ENCODE data around the gene SMAD6. TPM values are rescaled to one million over a fixed set of nuclear protein-coding genes. Genes with fewer than 3 reads are reported as not detected.

SMAD6 gene
- total RNA-seq, 6 experiments from 2014 or later = 10.5 to 17.2 (median 12.3) TPM

DNA sequence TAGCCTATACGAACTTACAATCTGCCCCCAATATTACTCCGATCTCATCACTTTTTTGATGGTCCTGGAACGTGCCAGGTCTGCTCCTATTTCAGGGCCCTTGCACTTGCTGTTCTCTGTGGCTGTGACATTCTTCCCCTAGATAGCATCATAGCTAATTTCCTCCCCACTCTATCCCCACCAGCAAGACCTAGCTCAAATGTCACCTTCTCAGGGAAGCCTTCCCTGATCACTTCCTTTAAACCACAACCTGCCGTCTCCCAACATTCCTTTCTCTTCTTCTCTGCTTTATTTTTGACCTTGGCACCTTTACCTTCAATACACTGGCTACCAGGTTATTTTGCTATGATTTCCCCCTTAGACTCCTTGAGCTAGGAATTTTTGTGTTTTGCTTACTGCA, 5.3 kb upstream of the SMAD6 start:
- no peak for TF ChIP-seq POLR2A (IDR thresholded peaks at IDR 0.05)
- TF ChIP-seq, protein P1, sequence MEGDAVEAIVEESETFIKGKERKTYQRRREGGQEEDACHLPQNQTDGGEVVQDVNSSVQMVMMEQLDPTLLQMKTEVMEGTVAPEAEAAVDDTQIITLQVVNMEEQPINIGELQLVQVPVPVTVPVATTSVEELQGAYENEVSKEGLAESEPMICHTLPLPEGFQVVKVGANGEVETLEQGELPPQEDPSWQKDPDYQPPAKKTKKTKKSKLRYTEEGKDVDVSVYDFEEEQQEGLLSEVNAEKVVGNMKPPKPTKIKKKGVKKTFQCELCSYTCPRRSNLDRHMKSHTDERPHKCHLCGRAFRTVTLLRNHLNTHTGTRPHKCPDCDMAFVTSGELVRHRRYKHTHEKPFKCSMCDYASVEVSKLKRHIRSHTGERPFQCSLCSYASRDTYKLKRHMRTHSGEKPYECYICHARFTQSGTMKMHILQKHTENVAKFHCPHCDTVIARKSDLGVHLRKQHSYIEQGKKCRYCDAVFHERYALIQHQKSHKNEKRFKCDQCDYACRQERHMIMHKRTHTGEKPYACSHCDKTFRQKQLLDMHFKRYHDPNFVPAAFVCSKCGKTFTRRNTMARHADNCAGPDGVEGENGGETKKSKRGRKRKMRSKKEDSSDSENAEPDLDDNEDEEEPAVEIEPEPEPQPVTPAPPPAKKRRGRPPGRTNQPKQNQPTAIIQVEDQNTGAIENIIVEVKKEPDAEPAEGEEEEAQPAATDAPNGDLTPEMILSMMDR (IDR thresholded peaks at IDR 0.05) = no peak

DNA sequence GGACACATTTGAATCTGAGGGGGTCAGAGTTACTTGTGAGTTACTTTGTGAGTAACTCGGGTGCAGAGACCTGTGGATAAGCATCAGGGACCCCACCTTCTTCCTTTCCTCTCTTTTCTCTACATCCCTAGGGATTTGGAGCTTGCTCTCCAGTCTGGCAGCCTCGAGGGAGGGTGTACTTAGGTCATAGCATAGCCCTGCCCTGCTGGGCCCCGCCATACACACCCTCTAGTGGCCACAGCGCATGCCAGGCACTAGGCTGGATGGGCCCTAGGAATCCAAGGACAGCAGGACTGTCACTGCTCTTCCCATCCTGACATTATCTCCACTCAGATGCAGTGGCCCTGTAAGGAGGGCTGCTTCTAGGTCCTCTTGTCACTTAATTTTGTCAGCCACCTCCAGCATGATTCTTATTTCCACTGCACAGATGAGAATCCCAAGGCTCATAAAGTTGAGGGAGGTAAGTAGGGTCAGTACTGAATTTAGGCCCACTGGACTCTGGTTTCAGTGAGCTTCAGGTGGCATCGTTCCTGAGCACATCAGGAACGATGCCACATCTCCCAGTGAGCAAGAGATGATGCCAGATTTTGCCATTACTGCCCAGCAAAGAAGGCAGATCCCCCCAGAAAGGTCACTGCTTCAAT, 3.6 kb upstream of the SMAD6 start:
- intact Hi-C loops (cut with DNase I) = loop anchor here (10.0 kb wide), 3 partner anchors 64 to 94 kb away; no protein-coding TSS in a partner anchor
- Histone ChIP-seq H3K27ac (peak overlapping the region in 1 of 3 donors; percentile 11), H3K4me3 (no peak overlapping the region), H3K9me3 (no peaks in the 10 kb centered on the region), H3K4me1 (peaks cover 0 to 7% (median 0%) of the 10 kb centered on the region in 4 donors), H3K27me3 (no peaks in the 10 kb centered on the region), H3K36me3 (no peaks in the 10 kb centered on the region)
- DNase-seq (peak; percentile 84 to 87 (median 85)), ATAC-seq (peak; percentile 43 to 73 (median 62))
- TF ChIP-seq, protein P1 (IDR thresholded peaks at IDR 0.05) = peak; percentile 84 to 94 (median 92)
- TF ChIP-seq POLR2A (IDR thresholded peaks at IDR 0.05) = no peak
- WGBS (ENCODE audit: insufficient coverage, low coverage, low lambda C conversion rate, missing lambda C conversion rate) = 13% methylated on average over 5 of the region's 6 CpGs

More for the DNA sequence above, 5.3 kb upstream of the SMAD6 start:
- intact Hi-C loops (cut with DNase I) = loop anchor here (10.0 kb wide), 3 partner anchors 62 to 92 kb away; no protein-coding TSS in a partner anchor
- Histone ChIP-seq H3K36me3 (no peaks in the 10 kb centered on the region), H3K27me3 (no peaks in the 10 kb centered on the region), H3K9me3 (no peaks in the 10 kb centered on the region), H3K4me1 (peaks cover 0 to 7% (median 0%) of the 10 kb centered on the region in 4 donors), H3K4me3 (no peak overlapping the region), H3K27ac (no peak overlapping the region)
- no peak for ATAC-seq
- no peak for DNase-seq
- WGBS (ENCODE audit: insufficient coverage, low coverage, low lambda C conversion rate, missing lambda C conversion rate) = 83% methylated on average over 4 of the region's 4 CpGs

DNA sequence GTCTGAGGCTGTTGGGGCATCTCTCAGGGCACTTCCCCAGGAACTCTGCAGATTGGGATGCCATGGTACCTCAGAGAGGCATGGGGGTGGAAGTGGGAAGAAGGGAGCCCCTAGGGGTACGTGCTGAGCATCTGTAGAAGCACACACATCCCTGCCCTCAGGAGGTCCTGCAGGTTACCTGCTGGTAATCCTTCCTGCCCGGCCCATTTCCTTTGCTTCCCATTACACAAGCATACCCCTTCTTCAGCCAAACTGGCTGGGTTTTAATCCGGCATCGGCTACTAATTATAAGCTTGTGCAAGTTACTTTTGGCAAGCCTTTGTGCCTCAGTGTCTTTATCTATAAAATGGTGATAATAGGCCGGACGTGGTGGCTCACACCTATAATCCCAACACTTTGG, 3.1 kb upstream of the SMAD6 start:
- ATAC-seq (no peak), DNase-seq (no peak)
- Histone ChIP-seq H3K9me3 (no peaks in the 10 kb centered on the region), H3K4me3 (no peak overlapping the region), H3K27me3 (no peaks in the 10 kb centered on the region), H3K36me3 (no peaks in the 10 kb centered on the region), H3K4me1 (peaks cover 0 to 9% (median 0%) of the 10 kb centered on the region in 4 donors), H3K27ac (no peak overlapping the region)
- 80% methylated on average over 4 of the region's 6 CpGs for WGBS (ENCODE audit: insufficient coverage, low coverage, low lambda C conversion rate, missing lambda C conversion rate)
- intact Hi-C loops (cut with DNase I) = loop anchor here (10.0 kb wide), 3 partner anchors 64 to 94 kb away; no protein-coding TSS in a partner anchor
- TF ChIP-seq POLR2A (IDR thresholded peaks at IDR 0.05) = no peak
- TF ChIP-seq, protein P1 (IDR thresholded peaks at IDR 0.05) = no peak

DNA sequence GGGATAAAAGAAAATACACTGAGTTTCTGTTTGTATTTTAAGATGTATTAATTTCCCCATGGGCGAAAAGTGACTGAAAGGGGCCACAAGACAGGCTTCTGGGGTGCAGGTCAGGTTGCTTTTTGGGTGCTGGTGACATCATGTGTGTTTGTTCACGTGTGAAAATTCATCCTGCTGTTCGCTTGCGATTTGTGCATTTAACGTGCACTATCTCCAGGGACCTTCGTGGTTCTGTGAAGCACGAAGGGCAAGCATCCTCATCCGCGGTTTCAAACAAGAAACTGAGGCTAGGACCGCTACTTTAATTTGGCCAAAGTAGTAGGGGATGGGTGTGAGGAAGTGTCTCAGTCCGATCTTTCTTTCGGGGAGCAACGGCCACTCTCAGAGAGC, 1.6 kb upstream of the SMAD6 start:
- no peak for ATAC-seq
- WGBS (ENCODE audit: insufficient coverage, low coverage, low lambda C conversion rate, missing lambda C conversion rate) = 11% methylated on average over 10 of the region's 13 CpGs
- peaks cover 0 to 10% (median 0%) of the 10 kb centered on the region in 4 donors for H3K4me1 ChIP-seq
- H3K4me3 ChIP-seq = peak overlapping the region; percentile 33 to 68 (median 54)
- intact Hi-C loops (cut with DNase I) = loop anchor here (10.0 kb wide), 2 partner anchors 64 to 74 kb away; no protein-coding TSS in a partner anchor
- H3K36me3 ChIP-seq = no peaks in the 10 kb centered on the region
- TF ChIP-seq POLR2A (IDR thresholded peaks at IDR 0.05) = no peak
- TF ChIP-seq, protein P1 (IDR thresholded peaks at IDR 0.05) = no peak
- no peak for DNase-seq
- no peaks in the 10 kb centered on the region for H3K27me3 ChIP-seq
- H3K9me3 ChIP-seq = no peaks in the 10 kb centered on the region
- peak overlapping the region in 2 of 3 donors; percentile 51 to 69 for H3K27ac ChIP-seq

All from right lobe of liver (tissue), 6 donors.